RWPE2 (cell line): ENCODE results near the gene RNGTT.

Experiments
- ATAC-seq: fragments of 200-7000 bp; cut with Tn5 transposase; 3 replicates; pipeline ENCODE4 v1.9.1; 2021; ENCODE audit warnings: low read depth
- DNase-seq: peaks from one replicate; pipeline ENCODE4 v3.0.0-alpha.2; 2020; ENCODE audit warnings: low spot score
- H3K27ac ChIP-seq: fragments of 450-650 bp; 2 replicates; pipeline ENCODE4 v1.5.1; 2017; ENCODE audit warnings: mild to moderate bottlenecking; ENCODE audit not compliant: poor library complexity, severe bottlenecking
- H3K27me3 ChIP-seq: fragments of 250-450 bp; sonication (Bioruptor Pico); 2 replicates; pipeline ENCODE4 v1.5.1; 2021; ENCODE audit warnings: mild to moderate bottlenecking, moderate library complexity; ENCODE audit not compliant: insufficient read depth, poor library complexity, severe bottlenecking
- H3K36me3 ChIP-seq: fragments of 250-450 bp; sonication (Bioruptor Pico); 2 replicates; pipeline ENCODE4 v1.5.1; 2020; ENCODE audit warnings: low read depth, mild to moderate bottlenecking, moderate library complexity
- H3K4me1 ChIP-seq: fragments of 250-450 bp; sonication (Bioruptor Pico); 2 replicates; pipeline ENCODE4 v1.5.1; 2021; ENCODE audit warnings: mild to moderate bottlenecking, moderate library complexity; ENCODE audit not compliant: insufficient read depth, poor library complexity, severe bottlenecking
- H3K4me3 ChIP-seq: fragments of 250-450 bp; sonication (Bioruptor Pico); 2 replicates; pipeline ENCODE4 v1.5.1; 2021; ENCODE audit warnings: mild to moderate bottlenecking, moderate library complexity; ENCODE audit not compliant: severe bottlenecking
- H3K9me3 ChIP-seq: fragments of 250-450 bp; sonication (Bioruptor Pico); 2 replicates; pipeline ENCODE4 v1.5.1; 2021; ENCODE audit warnings: mild to moderate bottlenecking, moderate library complexity; ENCODE audit not compliant: severe bottlenecking
- TF ChIP-seq, protein P1 (sequence below): fragments of 450-650 bp; IDR thresholded peaks from one replicate; pipeline ENCODE4 v1.5.1; 2017; ENCODE audit warnings: mild to moderate bottlenecking, moderate library complexity; ENCODE audit not compliant: poor library complexity, severe bottlenecking

Gene RNGTT

DNA sequence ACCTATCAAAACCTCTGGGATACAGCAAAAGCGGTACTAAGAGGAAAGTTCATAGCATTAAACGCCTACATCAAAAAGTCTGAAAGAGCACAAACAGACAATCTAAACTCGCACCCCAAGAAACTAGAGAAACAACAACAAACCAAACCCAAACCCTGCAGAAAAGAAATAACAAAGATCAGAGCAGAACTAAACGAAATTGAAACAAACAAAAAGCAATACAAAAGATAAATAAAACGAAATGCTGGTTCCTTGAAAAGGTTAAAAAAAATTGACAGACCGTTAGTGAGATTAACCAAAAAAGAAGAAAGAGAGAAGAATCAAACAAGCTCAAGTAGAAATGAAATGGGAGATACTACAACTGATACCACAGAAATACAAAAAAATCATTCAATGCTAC is 302.3 kb downstream of the RNGTT start:
- no peaks in the 10 kb centered on the region for H3K36me3 ChIP-seq
- H3K27me3 ChIP-seq = no peaks in the 10 kb centered on the region
- H3K4me3 ChIP-seq = no peak overlapping the region
- H3K9me3 ChIP-seq = peaks cover 2% of the 10 kb centered on the region
- TF ChIP-seq, protein P1, sequence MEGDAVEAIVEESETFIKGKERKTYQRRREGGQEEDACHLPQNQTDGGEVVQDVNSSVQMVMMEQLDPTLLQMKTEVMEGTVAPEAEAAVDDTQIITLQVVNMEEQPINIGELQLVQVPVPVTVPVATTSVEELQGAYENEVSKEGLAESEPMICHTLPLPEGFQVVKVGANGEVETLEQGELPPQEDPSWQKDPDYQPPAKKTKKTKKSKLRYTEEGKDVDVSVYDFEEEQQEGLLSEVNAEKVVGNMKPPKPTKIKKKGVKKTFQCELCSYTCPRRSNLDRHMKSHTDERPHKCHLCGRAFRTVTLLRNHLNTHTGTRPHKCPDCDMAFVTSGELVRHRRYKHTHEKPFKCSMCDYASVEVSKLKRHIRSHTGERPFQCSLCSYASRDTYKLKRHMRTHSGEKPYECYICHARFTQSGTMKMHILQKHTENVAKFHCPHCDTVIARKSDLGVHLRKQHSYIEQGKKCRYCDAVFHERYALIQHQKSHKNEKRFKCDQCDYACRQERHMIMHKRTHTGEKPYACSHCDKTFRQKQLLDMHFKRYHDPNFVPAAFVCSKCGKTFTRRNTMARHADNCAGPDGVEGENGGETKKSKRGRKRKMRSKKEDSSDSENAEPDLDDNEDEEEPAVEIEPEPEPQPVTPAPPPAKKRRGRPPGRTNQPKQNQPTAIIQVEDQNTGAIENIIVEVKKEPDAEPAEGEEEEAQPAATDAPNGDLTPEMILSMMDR = no peak
- DNase-seq (no peak), ATAC-seq (no peak)
- H3K27ac ChIP-seq = no peak overlapping the region
- no peaks in the 10 kb centered on the region for H3K4me1 ChIP-seq

DNA sequence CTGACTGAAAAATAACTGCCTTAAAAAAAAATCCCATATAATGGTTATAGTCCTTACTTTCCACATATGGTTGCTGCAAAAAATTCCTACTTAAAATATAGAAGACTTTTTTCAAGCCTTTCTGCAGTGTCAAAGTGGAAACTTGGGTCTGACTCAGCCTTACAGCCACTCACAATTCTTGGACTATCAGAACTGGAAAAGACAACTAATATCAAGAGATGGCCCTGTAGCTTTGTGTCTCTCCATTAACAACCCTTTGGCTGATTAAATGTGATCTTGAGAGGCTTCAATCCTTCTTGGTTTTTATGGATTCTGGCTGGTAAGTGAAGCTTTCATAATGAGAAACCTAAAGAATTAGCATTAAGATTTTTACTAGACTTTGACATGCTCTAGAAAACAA is 307.8 kb downstream of the RNGTT start:
- TF ChIP-seq, protein P1 = no peak
- Histone ChIP-seq H3K36me3 (no peaks in the 10 kb centered on the region), H3K27ac (no peak overlapping the region), H3K4me3 (no peak overlapping the region), H3K4me1 (no peaks in the 10 kb centered on the region), H3K9me3 (no peaks in the 10 kb centered on the region), H3K27me3 (no peaks in the 10 kb centered on the region)
- no peak for DNase-seq
- ATAC-seq = no peak

DNA sequence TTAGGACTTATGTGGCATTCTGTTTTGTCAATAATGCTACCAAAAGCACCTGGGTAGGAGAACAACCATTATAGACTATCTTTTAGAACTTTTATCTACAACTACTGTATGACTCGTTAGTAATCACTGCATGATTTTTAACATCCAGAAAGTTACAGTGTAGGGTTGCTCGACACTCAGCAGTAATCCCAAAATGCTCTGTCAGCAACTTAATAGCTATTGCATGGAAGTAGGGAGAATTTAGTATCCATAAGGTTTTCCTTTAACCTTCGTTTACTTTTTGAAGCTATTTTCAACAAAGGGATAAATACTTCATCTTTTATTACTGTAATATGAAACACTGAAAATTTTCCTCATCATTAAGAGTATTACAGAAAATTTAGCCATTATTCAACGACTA is 309.5 kb downstream of the RNGTT start:
- ATAC-seq (no peak), DNase-seq (no peak)
- TF ChIP-seq, protein P1 = no peak
- Histone ChIP-seq H3K36me3 (no peaks in the 10 kb centered on the region), H3K4me3 (no peak overlapping the region), H3K27ac (no peak overlapping the region), H3K9me3 (no peaks in the 10 kb centered on the region), H3K4me1 (no peaks in the 10 kb centered on the region), H3K27me3 (no peaks in the 10 kb centered on the region)

DNA sequence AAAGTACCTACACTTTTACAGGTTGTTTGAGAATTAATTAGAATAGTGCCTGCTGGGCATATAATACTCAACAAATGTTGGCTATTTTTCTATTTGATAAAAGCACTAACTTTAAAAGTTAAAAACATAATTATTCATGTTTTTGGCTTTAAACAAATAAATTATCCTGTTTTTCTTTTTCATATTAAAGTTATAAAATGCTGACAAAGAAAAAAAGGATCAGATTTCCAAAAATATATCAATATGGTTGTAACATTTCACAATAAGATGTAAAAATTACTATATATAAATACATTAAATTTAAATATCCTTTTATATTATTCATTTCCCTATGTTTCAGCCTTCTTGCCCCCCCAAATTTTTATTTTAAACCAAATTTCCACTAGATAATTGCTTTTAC is 312.0 kb downstream of the RNGTT start:
- no peaks in the 10 kb centered on the region for H3K27me3 ChIP-seq
- no peaks in the 10 kb centered on the region for H3K36me3 ChIP-seq
- TF ChIP-seq, protein P1 = no peak

DNA sequence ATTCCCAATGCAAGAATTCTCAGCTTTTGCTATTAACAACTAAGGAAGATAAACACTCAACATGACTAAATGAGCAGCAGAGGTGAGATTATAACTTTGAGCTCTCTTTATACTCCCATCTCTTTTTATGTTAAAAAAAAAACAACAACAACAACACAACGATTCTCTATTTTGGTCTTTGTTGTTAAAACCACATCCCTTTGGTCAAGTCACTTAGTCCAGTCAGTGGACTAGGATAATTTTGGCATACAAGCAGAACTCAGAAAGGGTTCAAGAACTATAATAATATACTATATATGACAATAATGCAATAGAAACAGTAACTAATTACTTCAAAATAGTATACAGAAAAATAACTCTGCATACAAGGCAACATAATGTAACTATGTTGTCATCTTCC is 312.4 kb downstream of the RNGTT start:
- Histone ChIP-seq H3K4me3 (no peak overlapping the region), H3K36me3 (no peaks in the 10 kb centered on the region), H3K9me3 (no peaks in the 10 kb centered on the region), H3K27me3 (no peaks in the 10 kb centered on the region), H3K4me1 (no peaks in the 10 kb centered on the region), H3K27ac (no peak overlapping the region)
- no peak for DNase-seq
- TF ChIP-seq, protein P1 = no peak
- no peak for ATAC-seq

More for the DNA sequence above, 312.0 kb downstream of the RNGTT start:
- DNase-seq (no peak), ATAC-seq (no peak)
- Histone ChIP-seq H3K27ac (no peak overlapping the region), H3K4me1 (no peaks in the 10 kb centered on the region), H3K4me3 (no peak overlapping the region), H3K9me3 (no peaks in the 10 kb centered on the region)
